NCI-H2107 treated with DMSO at 0.1 percent for 48 hours (cell line): Measurements from ENCODE around the gene CC2D2A.

Experiments
- DNase-seq: peaks from one replicate; lab custom pipeline; 2025; ENCODE audit not compliant: unreplicated experiment; lab: John Stamatoyannopoulos, UW

Gene CC2D2A

GRCh38 chr4:15459706-15460105 lies 10.0 kb upstream of the CC2D2A start:
- DNase-seq, result no peak

DNA sequence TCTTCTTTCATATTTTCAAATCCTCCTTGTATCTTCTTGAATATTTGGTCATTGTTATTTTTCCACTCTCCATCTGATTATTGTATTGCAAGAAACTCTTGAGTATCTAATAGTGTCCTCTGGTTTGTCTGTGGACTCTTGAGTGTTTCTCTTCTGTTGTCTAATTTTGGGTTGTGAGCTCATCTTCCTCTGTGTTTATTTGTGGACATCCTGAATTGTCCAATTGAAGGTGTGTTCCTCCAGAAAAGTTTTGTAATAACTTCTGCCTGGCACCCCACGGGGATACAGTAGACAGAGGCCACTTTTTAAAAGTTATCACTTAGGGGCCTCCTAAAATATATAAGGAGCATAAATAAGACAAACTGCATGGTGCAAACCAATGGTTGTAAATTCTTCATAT lies 3.1 kb upstream of the CC2D2A start:
- DNase-seq, result no peak

- DNase-seq, result no peak
Measured at GRCh38 chr4:15470128-15470475, 420 bp downstream of the CC2D2A start.

DNA sequence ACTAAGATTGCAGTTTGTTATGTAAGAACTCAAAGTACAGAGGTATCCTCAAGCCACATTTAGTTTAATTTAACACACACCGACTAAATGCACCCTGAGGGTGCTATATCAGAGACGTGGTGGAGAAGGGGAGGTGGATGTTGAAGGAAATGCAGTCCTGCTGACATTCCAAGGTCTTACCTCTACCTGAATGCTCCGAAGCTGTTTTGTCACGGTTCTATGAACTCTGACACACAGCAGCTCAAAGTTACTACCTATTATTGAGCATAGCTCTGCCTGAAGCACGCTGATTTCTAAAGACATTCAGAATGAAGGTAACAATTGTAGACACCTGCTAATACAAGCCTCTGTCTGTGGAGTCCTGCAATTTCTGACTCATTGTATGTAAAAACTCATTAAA lies 6.7 kb downstream of the CC2D2A start:
- DNase-seq, result no peak

DNA sequence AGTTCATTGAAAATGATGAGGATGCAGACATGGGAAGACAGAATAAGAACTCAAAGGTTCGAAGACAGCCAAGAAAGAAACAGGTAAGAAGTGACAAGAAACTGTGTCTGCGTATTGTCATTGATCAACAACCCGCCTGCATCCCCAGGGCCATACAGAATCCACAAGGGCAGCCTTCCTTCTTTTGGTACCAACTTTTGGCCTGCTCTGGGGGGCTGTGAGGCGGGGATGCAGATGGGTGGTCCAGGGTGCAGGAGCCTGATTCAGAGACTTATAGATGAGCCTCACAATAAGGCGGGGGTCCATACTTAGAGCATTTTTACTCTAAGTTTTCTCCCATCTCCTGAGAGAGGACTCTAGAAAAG lies 9.0 kb downstream of the CC2D2A start:
- no peak for DNase-seq

DNA sequence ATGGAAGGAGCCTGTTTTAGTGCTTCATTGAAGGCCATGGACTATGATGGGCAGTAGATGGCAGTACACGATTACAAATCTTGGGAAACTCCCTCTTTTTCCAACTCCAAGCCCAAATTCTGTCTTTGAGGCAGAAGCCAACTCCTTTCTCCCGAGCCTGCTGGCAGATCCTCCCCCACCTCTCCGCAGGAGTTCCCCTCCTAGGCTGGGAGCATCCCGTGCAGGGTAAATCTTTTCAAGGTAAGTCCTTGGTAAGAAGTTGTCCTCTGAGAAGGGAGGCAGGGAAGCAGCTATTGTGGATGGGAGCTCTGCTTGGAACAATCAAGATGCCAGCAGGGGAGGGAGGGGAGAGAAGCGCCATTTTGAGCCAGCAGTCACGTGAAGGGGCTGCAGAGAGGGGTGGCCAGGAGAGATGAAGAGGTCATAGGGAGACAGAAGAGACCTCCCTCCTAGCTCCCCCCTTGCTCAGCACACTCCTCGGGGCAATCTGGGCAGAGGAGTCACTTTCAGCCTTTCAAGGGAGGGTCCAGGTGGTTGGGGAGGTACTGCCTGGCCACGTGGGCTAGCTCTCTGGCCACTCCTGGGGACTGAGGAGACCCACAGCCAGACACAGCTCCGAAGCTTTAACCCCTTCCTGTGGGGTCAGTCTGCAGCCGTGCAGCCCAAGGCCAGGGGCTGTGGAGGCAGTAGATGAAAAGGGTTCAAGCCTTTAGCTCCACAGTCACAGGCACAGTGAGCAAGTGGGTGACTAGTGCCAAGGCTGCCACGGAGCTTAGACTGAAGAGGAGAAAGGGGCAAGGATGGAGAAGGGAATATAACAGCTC lies 9.6 kb downstream of the CC2D2A start:
- DNase-seq, result peak; percentile 50

DNA sequence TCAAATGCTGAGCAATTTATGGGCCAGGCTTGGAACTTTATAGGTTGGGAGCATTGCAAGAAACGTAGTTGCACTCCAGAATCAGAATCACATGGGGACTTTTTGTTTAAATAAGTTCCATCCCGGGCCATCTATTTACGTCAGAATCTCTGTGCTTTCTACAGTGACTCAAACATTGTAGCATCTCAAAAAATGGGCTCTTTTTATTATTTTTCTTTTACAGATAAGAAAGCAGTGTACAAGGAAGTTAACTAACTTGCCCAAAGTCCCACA lies 10.2 kb downstream of the CC2D2A start:
- no peak for DNase-seq

DNA sequence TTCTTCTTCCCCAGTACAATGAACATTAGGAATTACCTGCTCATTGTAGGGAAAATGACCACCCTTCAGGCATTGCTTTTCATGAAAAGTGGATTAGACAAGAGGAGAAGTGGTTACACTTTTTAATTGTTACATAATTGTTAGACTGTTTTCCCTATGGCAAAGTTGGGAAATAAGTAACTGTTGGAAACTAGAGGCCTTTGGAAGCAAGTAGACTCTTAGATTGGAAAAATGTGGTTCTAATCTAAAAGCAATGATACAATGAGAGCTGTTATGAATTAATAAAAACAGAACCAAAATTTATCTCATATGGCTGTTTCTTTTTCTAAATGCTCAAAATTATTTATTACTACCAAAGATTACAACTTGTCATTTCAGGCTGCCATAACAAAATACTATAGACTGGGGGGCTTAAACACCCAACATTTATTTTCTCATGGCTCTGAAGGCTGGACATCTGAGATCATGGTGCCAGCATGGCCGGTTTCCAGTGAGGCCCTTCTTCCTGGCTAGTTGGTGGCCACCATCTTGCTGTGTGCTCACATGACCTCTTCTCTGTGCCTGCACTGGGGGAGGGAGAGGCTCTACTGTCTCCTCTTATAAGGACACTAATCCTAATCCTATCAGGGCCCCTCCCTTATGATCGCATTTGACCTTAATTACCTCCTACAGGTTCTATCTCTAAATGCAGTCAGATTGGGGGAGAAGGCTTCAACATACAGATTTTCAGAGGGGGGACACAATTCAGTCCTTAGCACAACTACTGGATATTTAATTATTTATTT lies 12.5 kb downstream of the CC2D2A start:
- no peak for DNase-seq

DNA sequence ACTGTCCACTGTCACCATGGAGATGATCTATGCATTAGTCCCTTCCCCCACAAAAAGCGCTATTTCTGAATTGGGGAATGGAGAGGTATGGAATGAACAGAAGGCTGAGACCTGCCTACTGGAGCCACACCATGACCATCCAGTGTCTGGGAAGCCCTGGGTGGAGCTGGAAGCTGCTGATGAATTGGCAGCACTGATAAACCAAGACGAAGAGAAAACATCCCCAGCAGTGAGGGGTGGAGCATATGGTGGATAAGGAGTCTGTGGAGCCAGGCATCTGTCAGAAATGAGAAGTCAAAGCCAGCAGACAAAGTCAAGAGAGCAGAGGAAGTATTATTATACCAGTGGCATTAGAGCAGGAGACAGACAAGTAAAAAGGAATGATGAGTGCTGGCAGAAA lies 13.2 kb downstream of the CC2D2A start:
- no peak for DNase-seq

- no peak for DNase-seq
Measured at GRCh38 chr4:15488136-15488535, 18.5 kb downstream of the CC2D2A start.

GRCh38 chr4:15488658-15489470 lies 19.2 kb downstream of the CC2D2A start:
- DNase-seq, result no peak

GRCh38 chr4:15489551-15489950 lies 19.9 kb downstream of the CC2D2A start:
- no peak for DNase-seq

DNA sequence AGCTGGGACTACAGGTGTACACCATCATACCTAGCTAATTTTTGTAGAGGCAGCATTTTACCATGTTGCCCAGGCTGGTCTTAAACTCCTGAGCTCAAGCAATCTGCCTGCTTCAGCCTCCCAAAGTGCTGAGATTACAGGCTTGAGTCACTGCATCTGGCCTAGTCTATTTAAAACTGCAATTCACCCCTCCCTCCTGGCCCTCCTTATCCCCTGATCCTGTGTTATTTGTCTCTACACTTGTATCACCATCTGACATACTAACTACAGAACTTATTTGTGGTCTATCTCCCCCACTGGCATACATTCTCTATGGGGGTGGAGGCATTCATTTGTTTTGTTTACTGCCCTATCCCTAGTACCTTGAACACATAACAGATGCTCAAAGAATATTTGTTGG lies 23.7 kb downstream of the CC2D2A start:
- no peak for DNase-seq

GRCh38 chr4:15495621-15496020 lies 25.9 kb downstream of the CC2D2A start:
- DNase-seq, result no peak

DNA sequence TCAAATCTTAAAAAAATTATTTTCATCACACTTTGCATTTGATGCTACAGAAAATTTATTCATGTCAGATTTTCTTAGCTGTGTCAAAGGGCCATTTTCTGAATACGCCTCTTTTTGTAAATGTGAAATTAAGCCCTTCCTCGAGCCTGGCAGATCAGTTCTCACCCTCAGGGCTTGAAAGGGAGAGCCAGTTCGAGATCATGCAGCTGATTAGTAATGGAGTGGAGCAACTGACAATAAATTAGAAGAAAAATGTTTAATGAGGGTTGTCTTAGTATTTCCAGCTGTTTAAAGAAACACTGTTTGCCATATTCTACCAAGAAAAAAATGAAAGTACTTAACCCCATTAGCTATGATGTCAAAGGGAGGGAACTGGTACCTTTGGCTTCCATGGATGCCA lies 28.7 kb downstream of the CC2D2A start:
- no peak for DNase-seq

DNA sequence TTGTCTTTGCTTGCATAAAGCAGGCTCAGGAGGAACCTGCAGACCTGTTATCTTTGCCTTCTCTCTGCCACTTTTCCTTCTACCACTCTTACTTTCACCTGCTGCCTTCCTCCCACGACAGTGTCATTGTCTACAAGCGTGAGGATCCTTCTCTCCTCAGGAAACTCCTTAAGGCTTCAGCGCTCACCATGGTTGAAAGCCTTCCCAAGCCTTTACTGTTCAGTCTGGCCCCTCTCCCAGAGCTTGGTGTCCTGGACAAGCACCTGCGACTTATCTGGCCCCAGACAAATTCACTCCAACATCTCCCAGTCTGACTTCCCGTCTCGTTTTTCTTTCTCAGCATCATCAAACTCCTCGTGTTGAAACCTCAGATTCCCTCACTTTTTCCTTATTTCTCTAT lies 31.0 kb downstream of the CC2D2A start:
- DNase-seq, result no peak

DNA sequence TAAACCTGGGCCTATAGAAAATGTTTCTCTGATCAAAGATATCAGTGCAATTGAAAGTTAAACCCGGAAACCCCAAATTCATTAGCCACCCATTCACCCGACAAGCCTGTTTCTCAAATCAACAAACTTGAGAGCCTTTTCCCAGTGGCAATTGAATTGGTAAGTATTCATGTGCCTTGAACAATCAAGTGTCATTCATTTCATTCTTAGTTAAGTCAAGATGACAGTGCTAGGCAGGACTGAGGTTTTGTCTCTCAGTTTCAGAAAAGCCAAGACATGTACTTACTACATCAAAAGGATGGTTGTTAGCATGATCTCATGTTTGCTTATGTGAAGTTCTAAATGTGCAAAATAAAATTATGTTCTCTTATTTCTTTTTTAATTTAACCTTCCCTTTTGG lies 32.3 kb downstream of the CC2D2A start:
- no peak for DNase-seq

DNA sequence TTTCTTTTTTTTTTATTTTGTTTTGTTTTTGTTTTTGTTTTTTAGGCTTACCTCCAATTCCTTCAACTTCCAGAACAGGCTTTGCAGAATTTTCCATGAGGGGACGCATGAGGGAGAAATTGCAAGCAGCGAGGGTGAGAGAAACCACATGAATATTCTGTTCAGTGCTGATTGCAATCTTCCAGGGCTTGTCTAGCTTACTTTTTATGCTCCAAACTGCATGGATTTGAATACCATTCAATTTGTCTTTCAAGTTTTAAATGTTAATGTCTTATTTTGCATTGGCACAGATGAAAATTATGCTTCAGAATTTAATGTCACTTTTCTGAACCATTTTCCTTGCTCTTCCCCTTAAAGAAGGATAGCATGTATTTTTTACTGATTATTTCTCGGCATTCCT lies 32.7 kb downstream of the CC2D2A start:
- no peak for DNase-seq

DNA sequence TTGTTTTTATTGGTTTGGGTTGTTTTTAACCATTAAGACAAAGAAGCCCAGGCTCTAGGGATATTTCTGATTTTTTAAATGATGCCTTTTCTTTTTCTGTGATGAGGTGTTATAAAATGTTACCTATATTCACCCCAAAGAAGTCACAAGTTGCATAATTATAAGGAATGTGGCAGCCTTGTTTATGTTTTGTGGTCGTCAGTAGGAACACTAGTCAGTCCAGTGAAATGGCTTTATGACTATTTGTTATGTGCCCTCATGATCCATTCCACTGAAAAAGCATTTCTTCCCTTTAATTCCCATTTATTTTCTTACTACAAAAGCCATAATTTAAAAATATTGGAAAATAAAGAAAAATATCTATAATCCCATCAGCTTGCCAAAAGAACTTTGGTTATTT lies 34.4 kb downstream of the CC2D2A start:
- no peak for DNase-seq

GRCh38 chr4:15506464-15506863 lies 36.8 kb downstream of the CC2D2A start:
- DNase-seq, result no peak

- no peak for DNase-seq
Measured at GRCh38 chr4:15507679-15508078, 38.0 kb downstream of the CC2D2A start.

DNA sequence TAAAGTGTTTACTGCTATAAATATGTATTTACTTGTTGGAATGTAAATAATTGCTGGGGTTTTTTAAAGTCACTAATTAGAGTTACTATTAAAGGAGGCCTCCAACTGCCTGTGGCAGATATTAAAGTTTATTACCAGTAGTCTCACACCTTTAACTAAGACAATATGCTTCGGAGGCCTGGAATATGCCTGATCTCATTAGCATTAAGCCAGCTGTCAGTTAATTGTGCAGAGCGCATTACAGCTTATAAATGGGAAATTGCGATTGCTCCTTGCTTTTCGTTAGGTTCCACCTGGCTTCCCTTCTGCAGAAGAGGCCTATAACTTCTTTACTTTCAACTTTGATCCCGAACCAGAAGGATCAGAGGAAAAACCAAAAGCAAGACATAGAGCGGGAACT lies 41.3 kb downstream of the CC2D2A start:
- DNase-seq, result no peak
